Measurements from ENCODE around the gene POU3F1.

DNA sequence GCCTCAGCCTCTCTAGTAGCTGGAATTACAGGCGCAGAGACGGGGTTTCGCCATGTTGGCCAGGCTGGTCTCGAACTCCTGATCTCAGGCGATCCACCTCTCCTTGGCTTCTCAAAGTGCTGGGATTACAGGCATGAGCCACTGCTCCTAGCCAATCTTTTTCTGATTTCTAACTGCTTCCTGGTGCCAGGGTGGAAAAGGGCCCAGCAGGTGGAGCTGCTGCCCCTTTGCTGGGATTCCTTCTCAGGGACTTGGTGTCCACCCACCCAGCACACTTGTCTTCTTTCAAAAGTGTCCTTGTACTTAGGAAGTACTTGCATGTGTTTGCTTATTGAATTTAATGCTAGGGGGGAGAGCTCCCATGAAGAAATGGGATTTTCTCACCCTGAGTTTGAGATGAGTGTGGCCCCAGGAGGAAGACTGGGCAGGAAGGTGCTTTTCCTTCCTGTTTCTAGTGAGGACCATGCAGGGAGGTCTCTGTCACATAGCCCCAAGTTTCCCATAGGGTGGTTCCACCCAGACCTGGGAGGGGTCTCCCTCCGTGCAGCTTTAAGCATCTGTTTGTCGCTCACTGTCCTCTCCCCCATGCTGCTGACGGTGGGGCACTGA is 19.9 kb downstream of the POU3F1 start:
- TF ChIP-seq, protein P1, sequence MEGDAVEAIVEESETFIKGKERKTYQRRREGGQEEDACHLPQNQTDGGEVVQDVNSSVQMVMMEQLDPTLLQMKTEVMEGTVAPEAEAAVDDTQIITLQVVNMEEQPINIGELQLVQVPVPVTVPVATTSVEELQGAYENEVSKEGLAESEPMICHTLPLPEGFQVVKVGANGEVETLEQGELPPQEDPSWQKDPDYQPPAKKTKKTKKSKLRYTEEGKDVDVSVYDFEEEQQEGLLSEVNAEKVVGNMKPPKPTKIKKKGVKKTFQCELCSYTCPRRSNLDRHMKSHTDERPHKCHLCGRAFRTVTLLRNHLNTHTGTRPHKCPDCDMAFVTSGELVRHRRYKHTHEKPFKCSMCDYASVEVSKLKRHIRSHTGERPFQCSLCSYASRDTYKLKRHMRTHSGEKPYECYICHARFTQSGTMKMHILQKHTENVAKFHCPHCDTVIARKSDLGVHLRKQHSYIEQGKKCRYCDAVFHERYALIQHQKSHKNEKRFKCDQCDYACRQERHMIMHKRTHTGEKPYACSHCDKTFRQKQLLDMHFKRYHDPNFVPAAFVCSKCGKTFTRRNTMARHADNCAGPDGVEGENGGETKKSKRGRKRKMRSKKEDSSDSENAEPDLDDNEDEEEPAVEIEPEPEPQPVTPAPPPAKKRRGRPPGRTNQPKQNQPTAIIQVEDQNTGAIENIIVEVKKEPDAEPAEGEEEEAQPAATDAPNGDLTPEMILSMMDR (IDR thresholded peaks at IDR 0.05; ENCODE audit: low read length), result peak; percentile 35; the same call in 1 of the 2 replicates
- TF ChIP-seq EZH2 (IDR thresholded peaks at IDR 0.05; ENCODE audit: borderline replicate concordance, low read length), result no peak
